BJ (cell line): ENCODE measurements around the gene BFSP1. TPM values are rescaled to one million over a fixed set of nuclear protein-coding genes. Genes with fewer than 3 reads are reported as not detected.
A peak's percentile ranks its signal among the peaks of the same experiment; 100 is the strongest.

ENCODE experiments used
- CTCF ChIA-PET: fragments of 350-600 bp; formaldehyde crosslinking; extraction: SDS; loops from one replicate; lab custom pipeline; 2021; ENCODE audit warnings: antibody characterized with exemption, inconsistent platforms; lab: Yijun Ruan, JAX
- POLR2A ChIA-PET: fragments of 300-600 bp; sonication (Branson Sonifier 250); formaldehyde crosslinking; extraction: SDS; loops from one replicate; lab custom pipeline; 2021; ENCODE audit warnings: antibody characterized with exemption; lab: Charles Lee
- DNase-seq: peaks from one replicate; pipeline ENCODE4 v3.0.0-alpha.2; 2011; ENCODE audit warnings: low read depth
- H3K27me3 ChIP-seq: 2 replicates; pipeline ENCODE4 v1.6.0; 2011; ENCODE audit warnings: low read length; ENCODE audit not compliant: control insufficient read depth, insufficient read depth
- H3K36me3 ChIP-seq: 2 replicates; pipeline ENCODE4 v1.5.1; 2011; ENCODE audit warnings: low read length; ENCODE audit not compliant: control insufficient read depth, insufficient read depth
- H3K4me3 ChIP-seq: 2 replicates; pipeline ENCODE4 v1.5.1; 2011; ENCODE audit warnings: low read depth, mild to moderate bottlenecking, control low read depth, low read length
- CTCF ChIP-seq: IDR thresholded peaks from 2 replicates; pipeline ENCODE4 v1.5.1; 2011; ENCODE audit warnings: low read depth, mild to moderate bottlenecking, control low read depth, inconsistent platforms, low read length, moderate library complexity; ENCODE audit not compliant: insufficient read depth
- polyA plus RNA-seq: library from polyadenylated mRNA; depleted of rRNA; stranded (reverse); fragments of >200 nt; gene quantifications from 2 replicates; pipeline ENCODE4 v1.2.3, GENCODE V29; 2011

The BFSP1 gene
- polyA plus RNA-seq, 1 experiment = 2.4 TPM

DNA sequence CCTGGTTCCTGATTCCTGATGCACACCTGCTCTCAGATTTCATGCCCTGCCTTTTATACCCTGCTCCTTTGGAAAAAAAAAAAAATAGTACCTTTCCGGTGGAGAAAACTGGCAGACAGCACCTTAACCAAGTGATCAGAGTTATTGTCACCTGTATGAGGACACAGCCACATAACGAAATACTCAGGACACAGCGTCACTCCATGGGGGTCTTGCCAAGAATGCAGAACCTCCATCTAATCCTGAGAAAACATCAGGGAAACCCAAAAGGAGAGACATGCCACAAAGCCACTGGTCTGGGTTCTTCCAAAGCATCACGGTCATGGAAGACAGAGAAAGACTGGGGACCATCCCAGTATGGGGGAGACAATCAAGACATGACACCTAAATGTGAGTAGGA lies 29.1 kb downstream of the BFSP1 start:
- H3K4me3 ChIP-seq = no peak overlapping the region
- H3K27me3 ChIP-seq = no peaks in the 10 kb centered on the region
- no peak for TF ChIP-seq CTCF
- CTCF ChIA-PET = interaction anchor here (1.0 kb wide), 1 partner anchor 14 kb away, joined by 3 read pairs; no protein-coding TSS in a partner anchor
- POLR2A ChIA-PET = no interaction called here
- H3K36me3 ChIP-seq = no peaks in the 10 kb centered on the region
- DNase-seq = no peak

GRCh38 chr20:17501701-17502100 lies 29.5 kb downstream of the BFSP1 start:
- H3K36me3 ChIP-seq = no peaks in the 10 kb centered on the region
- H3K27me3 ChIP-seq = no peaks in the 10 kb centered on the region
- no peak for TF ChIP-seq CTCF
- POLR2A ChIA-PET = no interaction called here
- CTCF ChIA-PET = no interaction called here
- H3K4me3 ChIP-seq = no peak overlapping the region
- no peak for DNase-seq

DNA sequence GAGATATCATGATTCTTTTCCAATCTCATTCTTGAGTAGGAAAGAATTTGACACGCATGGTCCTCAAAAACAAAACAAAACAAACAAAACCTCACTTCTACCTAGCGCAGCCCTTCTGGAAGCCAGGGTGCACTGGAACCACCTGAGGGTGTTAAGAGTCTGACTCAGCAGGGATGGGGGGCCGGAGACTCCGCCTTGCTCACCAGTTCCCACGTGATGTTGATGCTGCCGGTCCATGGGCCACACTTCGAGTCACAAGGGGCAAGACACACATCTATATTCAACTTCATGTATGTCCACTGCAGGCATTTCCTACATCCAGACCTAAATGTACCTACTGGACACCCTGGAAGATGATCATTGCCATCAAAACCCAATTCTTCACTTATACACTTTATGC lies 30.4 kb downstream of the BFSP1 start:
- Histone ChIP-seq H3K4me3 (no peak overlapping the region), H3K27me3 (no peaks in the 10 kb centered on the region), H3K36me3 (no peaks in the 10 kb centered on the region)
- CTCF ChIA-PET = interaction anchor here (1.7 kb wide), 1 partner anchor 493 kb away, joined by 4 read pairs; no protein-coding TSS in a partner anchor
- POLR2A ChIA-PET = no interaction called here
- TF ChIP-seq CTCF = no peak
- DNase-seq = no peak

DNA sequence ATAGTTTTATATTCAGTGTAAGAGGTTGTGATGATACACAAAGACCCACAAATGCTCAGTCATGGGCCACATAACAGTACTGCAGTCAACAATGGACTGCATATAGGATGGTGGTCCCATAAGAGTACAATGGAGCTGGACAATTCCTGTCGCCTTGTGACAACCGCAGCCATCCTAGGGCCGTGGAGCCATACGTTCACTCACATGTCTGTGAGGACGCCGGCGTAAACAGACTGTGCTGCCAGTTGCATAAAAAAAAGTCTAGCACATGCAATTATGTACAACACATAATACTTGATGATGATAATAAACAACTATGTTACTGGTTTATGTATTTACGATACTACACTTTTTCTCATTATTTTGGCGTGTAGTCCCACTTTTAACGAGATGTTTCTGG lies 30.9 kb downstream of the BFSP1 start:
- Histone ChIP-seq H3K27me3 (no peaks in the 10 kb centered on the region), H3K36me3 (no peaks in the 10 kb centered on the region), H3K4me3 (no peak overlapping the region)
- CTCF ChIA-PET = interaction anchor here (1.7 kb wide), 1 partner anchor 494 kb away, joined by 4 read pairs; no protein-coding TSS in a partner anchor
- TF ChIP-seq CTCF = no peak
- POLR2A ChIA-PET = no interaction called here
- DNase-seq = no peak

DNA sequence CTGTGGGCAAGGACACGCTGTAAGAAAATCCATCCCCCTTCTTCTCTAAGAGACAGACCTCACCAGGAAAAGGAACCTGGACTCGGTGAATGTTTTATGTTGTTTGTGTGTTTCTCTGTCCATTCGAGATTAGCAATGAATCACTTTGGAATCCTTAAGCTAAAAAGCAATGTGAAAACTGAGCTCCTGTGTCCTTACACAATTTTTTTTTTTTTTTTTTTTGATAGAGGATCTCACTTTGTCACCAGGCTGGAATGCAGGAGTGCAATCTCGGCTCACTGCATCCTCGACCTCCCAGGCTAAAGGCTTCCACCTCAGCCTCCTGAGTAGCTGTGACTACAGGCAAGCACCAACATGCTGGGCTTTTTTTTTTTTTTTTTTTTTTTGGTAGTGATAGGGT lies 32.1 kb downstream of the BFSP1 start:
- DNase-seq = peak; percentile 7
- ChIA-PET POLR2A (interaction anchor here (0.6 to 0.8 kb wide), 4 partner anchors 29 to 515 kb away, joined by 3 to 6 read pairs (median 6); no protein-coding TSS in a partner anchor), CTCF (interaction anchor here (1.7 kb wide), 1 partner anchor 495 kb away, joined by 4 read pairs; no protein-coding TSS in a partner anchor)
- H3K36me3 ChIP-seq = no peaks in the 10 kb centered on the region
- H3K4me3 ChIP-seq = no peak overlapping the region
- no peak for TF ChIP-seq CTCF
- H3K27me3 ChIP-seq = no peaks in the 10 kb centered on the region
